Esophagus (tissue), 2 donors: ENCODE data around the gene ZNF618. TPM values are rescaled to one million over a fixed set of nuclear protein-coding genes. Genes with fewer than 3 reads are reported as not detected.

Experiments used
- H3K27ac ChIP-seq, 2 donors: one replicate each; pipeline ENCODE4 v1.5.1; 2013; ENCODE audit warnings: low read depth in 2 of 2, mild to moderate bottlenecking in 2 of 2, inconsistent platforms in 1 of 2, low read length in 1 of 2, moderate library complexity in 1 of 2
- H3K27me3 ChIP-seq, 2 donors: one replicate each; pipeline ENCODE4 v1.6.1; 2013; ENCODE audit warnings: low read length in 2 of 2, control low read depth in 1 of 2, mild to moderate bottlenecking in 1 of 2; ENCODE audit not compliant: insufficient read depth in 2 of 2, control insufficient read depth in 1 of 2
- H3K36me3 ChIP-seq, 2 donors: one replicate each; pipeline ENCODE4 v1.6.1; 2013; ENCODE audit warnings: low read length in 1 of 2; ENCODE audit not compliant: control insufficient read depth in 2 of 2, insufficient read depth in 2 of 2
- H3K4me1 ChIP-seq, 2 donors: one replicate each; pipeline ENCODE4 v1.6.1; 2013; ENCODE audit warnings: low read length in 1 of 2; ENCODE audit not compliant: control insufficient read depth in 2 of 2, insufficient read depth in 2 of 2
- H3K4me3 ChIP-seq, 2 donors: one replicate each; pipeline ENCODE4 v1.5.1; 2013; ENCODE audit warnings: low read length in 2 of 2, mild to moderate bottlenecking in 2 of 2, low read depth in 1 of 2, moderate library complexity in 1 of 2
- H3K9me3 ChIP-seq, 2 donors: one replicate each; pipeline ENCODE4 v1.6.1; 2013; ENCODE audit warnings: mild to moderate bottlenecking in 2 of 2, low read depth in 1 of 2, low read length in 1 of 2, moderate library complexity in 1 of 2; ENCODE audit not compliant: control insufficient read depth in 2 of 2, insufficient read depth in 1 of 2
- WGBS, 2 donors: extraction: QIAGEN DNeasy Blood & Tissue Kit; methylation state at CpG; one replicate each; pipeline ENCODE4 v1.1.7; 2013; 5-methylcytosine and 5-hydroxymethylcytosine counted together
- polyA plus RNA-seq, 2 donors: library from polyadenylated mRNA; stranded (reverse); fragments of 200-250 nt; gene quantifications; one replicate each; pipeline ENCODE4 v1.2.3, GENCODE V29; 2013
- donor health status: healthy with polysubstance abuse.
- donor health status: Bipolar disorder and iron deficiency.

ZNF618 gene
- polyA plus RNA-seq, 2 donors = 0.56 to 1.0 TPM

DNA sequence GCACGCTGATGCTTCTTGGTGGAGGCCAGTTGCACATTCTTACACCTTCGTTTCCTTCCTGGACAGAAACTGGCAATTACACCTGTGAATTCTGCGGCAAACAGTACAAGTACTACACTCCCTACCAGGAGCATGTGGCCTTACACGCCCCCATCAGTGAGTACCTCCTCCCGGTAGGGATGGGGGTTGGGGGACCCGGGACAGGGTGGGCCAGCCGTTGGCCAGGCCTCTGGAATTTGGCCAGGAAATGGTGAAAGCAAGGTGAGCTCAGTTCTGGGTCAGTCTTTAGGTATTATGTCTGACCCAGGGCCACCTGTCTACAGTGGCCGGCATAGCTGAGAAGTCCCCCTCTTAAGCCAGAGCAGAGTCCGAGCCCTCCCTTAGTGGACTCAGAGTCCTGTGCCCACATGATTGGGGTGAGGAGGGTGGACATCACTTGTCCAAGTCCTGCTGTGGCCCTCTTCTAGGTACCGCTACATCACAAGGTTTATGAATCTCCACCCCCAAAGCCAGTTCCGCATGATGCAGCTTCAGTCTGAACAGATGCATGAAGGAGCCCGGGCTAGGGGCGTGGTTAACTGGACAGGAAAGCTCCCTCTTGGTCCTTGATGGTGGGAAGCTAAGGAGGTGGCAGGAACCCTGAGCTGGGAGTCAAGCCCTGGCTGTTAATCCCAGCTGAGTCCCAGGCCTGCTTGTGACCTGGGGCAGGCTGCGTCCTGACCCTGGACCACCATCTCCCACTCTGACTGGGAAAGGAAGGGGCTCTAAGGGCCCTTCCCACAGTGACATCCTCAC lies 140.7 kb downstream of the ZNF618 start:
- 90 to 92% methylated on average over 14 of the region's 14 CpGs for WGBS, 2 donors
- H3K27ac ChIP-seq = no peak overlapping the region
- H3K4me1 ChIP-seq = no peaks in the 10 kb centered on the region
- H3K4me3 ChIP-seq = no peak overlapping the region
- H3K27me3 ChIP-seq = no peaks in the 10 kb centered on the region
- peaks cover 0 to 16% of the 10 kb centered on the region in 2 donors for H3K36me3 ChIP-seq
- H3K9me3 ChIP-seq = no peaks in the 10 kb centered on the region

DNA sequence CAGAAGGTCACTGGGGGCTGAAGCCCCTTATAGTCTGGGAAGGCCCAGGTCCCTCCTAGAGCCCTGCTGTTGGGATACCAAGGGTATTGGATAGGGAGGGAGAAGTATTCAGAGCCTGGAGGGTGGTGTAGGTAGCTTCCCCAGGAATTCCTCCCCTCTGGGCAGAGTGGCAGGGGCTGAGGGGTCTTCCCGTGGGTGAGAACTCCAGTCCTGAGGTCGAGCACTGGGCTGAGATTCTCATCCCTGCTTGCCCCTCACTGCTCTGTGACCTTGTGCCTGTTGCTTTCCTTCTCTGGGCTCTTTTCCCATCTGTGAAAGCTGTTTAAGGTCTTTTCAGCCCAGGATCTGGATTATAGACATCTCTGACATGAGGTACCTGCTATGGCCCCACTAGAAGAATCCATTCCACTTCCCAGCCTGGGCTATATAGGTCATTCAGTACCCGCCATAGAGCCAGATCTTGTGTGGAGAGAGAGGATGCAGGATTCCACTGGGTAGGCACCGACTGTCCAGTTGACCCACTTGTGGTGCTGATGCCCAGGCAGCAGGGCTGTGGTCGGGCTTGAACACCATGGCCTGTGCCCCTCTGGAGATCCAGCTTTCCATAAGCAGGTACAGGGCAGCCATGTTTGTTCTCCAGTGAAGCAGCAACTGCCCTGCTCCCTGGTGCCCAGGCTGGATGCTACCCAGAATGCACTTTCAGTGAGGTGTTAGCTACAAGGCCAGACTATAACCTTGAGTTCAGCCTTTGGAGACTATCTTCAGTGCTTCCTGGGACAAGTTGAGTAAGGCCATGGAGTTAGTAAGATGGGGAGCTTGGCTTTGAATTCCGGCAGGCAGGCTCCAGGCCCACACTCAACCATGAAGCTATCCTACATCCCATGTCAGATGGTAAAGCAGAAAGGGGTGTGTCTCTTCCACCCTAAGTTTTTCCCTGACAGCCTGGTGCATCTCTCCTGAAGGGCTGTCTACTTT lies 141.9 kb downstream of the ZNF618 start:
- 84 to 90% methylated on average over 6 of the region's 6 CpGs for WGBS, 2 donors
- Histone ChIP-seq H3K36me3 (peaks cover 0 to 12% of the 10 kb centered on the region in 2 donors), H3K4me3 (no peak overlapping the region), H3K4me1 (no peaks in the 10 kb centered on the region), H3K9me3 (no peaks in the 10 kb centered on the region), H3K27me3 (no peaks in the 10 kb centered on the region), H3K27ac (no peak overlapping the region)

DNA sequence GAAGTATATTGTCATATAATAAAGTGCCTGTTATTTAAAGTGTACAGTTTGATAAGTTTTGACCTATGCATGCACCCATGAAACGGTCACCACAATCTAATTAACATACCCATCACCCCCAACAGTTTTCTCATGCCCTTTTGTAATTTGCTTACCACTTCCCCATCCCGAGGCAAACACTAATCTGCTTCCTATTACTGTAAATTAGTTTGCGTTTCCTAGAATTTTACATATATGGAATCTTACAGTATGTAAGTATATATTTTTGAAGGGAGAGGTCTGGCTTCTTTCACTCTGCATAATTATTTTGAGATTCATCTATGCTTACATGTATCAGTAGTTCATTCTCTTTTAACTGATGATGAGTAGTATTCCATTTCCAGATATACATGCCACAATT lies 145.5 kb downstream of the ZNF618 start:
- Histone ChIP-seq H3K27me3 (no peaks in the 10 kb centered on the region), H3K36me3 (peaks cover 0 to 12% of the 10 kb centered on the region in 2 donors), H3K9me3 (no peaks in the 10 kb centered on the region), H3K4me3 (no peak overlapping the region), H3K27ac (no peak overlapping the region), H3K4me1 (no peaks in the 10 kb centered on the region)
- 82 to 88% methylated on average over 3 of the region's 3 CpGs for WGBS, 2 donors

- Histone ChIP-seq H3K36me3 (no peaks in the 10 kb centered on the region), H3K27me3 (no peaks in the 10 kb centered on the region)
- 94 to 95% methylated on average over 1 of the region's 1 CpG for WGBS, 2 donors
Measured at GRCh38 chr9:114023961-114024360, 147.9 kb downstream of the ZNF618 start.

GRCh38 chr9:114025196-114025753 lies 149.2 kb downstream of the ZNF618 start:
- H3K27me3 ChIP-seq = no peaks in the 10 kb centered on the region
- H3K4me3 ChIP-seq = no peak overlapping the region
- no peaks in the 10 kb centered on the region for H3K9me3 ChIP-seq
- H3K36me3 ChIP-seq = no peaks in the 10 kb centered on the region
- 85 to 93% methylated on average over 3 of the region's 3 CpGs for WGBS, 2 donors
- no peak overlapping the region for H3K27ac ChIP-seq
- H3K4me1 ChIP-seq = no peaks in the 10 kb centered on the region

More at GRCh38 chr9:114023961-114024360, 147.9 kb downstream of the ZNF618 start:
- no peaks in the 10 kb centered on the region for H3K4me1 ChIP-seq
- H3K9me3 ChIP-seq = no peaks in the 10 kb centered on the region
- H3K4me3 ChIP-seq = no peak overlapping the region
- no peak overlapping the region for H3K27ac ChIP-seq

DNA sequence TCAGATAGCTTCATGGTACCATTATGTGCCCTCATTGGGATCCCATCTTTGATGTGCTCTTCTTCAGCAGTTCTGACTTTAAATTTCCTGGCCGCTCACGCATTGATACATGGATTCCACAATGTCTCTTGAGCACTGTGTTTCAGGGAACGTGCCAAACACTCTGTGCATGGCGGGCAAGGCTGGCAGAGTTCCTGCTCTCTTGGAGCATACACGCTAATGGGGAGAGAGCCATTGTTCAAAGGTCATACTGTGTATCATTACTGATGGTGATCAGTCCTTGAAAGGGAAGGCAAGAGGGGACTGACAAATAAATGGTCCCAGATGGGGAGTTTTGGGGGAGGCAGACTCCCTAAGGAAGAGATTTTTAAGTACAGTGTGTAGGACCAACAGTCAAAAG lies 149.7 kb downstream of the ZNF618 start:
- H3K4me1 ChIP-seq = no peaks in the 10 kb centered on the region
- no peak overlapping the region for H3K4me3 ChIP-seq
- no peaks in the 10 kb centered on the region for H3K27me3 ChIP-seq
- no peak overlapping the region for H3K27ac ChIP-seq
- H3K36me3 ChIP-seq = no peaks in the 10 kb centered on the region
- WGBS, 2 donors = 91 to 95% methylated on average over 5 of the region's 5 CpGs
- no peaks in the 10 kb centered on the region for H3K9me3 ChIP-seq

DNA sequence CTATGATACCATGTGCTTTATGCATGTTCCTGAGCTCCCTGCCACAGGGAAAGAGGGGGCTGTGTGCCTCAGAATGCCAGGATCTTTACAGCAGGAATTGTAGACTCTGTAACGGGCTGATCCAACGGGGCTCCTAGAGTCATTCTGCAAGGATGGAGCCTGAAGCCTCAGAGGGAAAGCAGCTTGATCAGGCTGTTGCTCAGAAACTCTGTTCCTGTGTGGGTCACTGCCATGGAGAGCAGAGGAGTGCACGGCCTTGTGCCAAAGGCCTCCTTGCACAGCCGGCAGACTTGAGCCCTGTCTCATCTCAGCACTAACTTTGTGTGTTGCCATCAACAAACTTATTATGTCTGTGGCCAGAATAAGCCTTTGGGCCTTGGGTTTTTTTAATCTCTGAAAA lies 150.2 kb downstream of the ZNF618 start:
- H3K4me3 ChIP-seq = no peak overlapping the region
- no peaks in the 10 kb centered on the region for H3K9me3 ChIP-seq
- H3K36me3 ChIP-seq = no peaks in the 10 kb centered on the region
- no peak overlapping the region for H3K27ac ChIP-seq
- WGBS, 2 donors = 93 to 99% methylated on average over 4 of the region's 4 CpGs
- H3K27me3 ChIP-seq = no peaks in the 10 kb centered on the region
- H3K4me1 ChIP-seq = no peaks in the 10 kb centered on the region

DNA sequence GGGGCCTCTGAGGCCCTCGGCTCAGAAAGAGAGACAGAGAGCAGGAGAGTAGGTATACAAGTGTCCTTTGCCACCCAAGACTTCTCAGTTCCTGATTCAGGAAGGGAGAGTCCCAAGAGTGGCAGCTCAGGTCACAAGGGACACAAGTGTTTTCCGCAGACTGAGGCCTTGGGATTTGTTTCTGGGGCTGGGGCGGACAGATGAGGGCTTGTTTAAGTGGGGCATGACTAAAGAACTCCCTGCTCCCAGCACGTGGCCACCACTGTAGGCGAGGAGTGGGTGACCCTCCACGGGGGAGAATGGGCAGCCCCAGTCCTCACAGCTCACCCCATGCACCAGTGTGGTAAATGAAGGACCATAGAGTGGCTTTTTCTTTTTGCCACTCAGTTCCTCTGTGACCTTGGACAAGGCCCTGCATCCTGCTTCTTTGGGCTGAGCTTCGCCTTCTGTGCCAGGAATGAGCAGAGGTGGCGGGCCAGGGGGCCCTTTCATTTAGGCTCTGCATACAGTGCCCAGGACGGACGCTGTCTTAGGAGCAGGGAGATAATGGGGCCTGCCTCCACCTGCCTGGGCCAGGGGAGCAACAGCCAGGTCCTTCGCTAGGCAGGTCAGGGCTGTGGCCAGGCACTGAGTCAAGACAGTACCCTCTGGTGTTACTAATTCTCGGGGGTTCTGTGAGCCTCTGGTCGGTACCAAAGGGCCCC lies 151.2 kb downstream of the ZNF618 start:
- H3K27me3 ChIP-seq = no peaks in the 10 kb centered on the region
- WGBS, 2 donors = 83 to 87% methylated on average over 13 of the region's 13 CpGs
- no peak overlapping the region for H3K27ac ChIP-seq
- H3K9me3 ChIP-seq = no peaks in the 10 kb centered on the region
- H3K4me1 ChIP-seq = no peaks in the 10 kb centered on the region
- no peaks in the 10 kb centered on the region for H3K36me3 ChIP-seq
- no peak overlapping the region for H3K4me3 ChIP-seq

- Histone ChIP-seq H3K4me3 (no peak overlapping the region), H3K27me3 (no peaks in the 10 kb centered on the region), H3K4me1 (no peaks in the 10 kb centered on the region), H3K36me3 (peaks cover 0 to 2% of the 10 kb centered on the region in 2 donors), H3K9me3 (no peaks in the 10 kb centered on the region), H3K27ac (no peak overlapping the region)
- WGBS, 2 donors = 85 to 91% methylated on average over 4 of the region's 4 CpGs
Measured at GRCh38 chr9:114027863-114028465, 151.9 kb downstream of the ZNF618 start.
